Astrocyte (in vitro differentiated cells and primary cell): ENCODE measurements around the gene SPDYE3.
"Not testable (repeated sequence)": the region's sequence is repeated elsewhere in the genome, so short reads cannot be mapped to it uniquely, and the experiment has no call there.

Source experiments
- EZH2 ChIP-seq: IDR thresholded peaks from 2 replicates; pipeline ENCODE4 v1.6.1; 2012; ENCODE audit warnings: mild to moderate bottlenecking, low read length, inconsistent platforms; ENCODE audit not compliant: insufficient read depth
- TF ChIP-seq, protein P1 (sequence below): IDR thresholded peaks from 2 replicates; pipeline ENCODE4 v1.5.1; 2011; ENCODE audit warnings: low read depth, mild to moderate bottlenecking, inconsistent platforms, low read length, moderate library complexity; ENCODE audit not compliant: insufficient read depth

DNA sequence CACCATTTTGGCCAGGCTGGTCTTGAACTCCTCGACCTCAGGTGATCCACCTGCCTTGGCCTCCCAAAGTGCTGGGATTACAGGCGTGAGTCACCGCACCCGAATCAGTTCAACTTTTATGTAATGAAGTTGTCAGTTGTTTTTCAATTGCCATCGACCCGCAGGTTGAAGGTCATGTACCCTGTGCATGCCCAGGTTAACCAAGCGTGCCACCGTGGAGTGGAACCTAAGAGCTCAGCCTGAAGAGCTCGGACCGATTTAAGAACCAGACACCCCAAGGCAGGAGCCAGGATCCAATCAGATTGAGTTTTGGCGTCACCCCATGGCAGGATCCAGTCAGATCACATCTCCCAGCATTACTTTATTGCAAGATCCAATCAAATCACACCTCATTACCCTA, 19.4 kb downstream of the SPDYE3 start:
- TF ChIP-seq, protein P1, sequence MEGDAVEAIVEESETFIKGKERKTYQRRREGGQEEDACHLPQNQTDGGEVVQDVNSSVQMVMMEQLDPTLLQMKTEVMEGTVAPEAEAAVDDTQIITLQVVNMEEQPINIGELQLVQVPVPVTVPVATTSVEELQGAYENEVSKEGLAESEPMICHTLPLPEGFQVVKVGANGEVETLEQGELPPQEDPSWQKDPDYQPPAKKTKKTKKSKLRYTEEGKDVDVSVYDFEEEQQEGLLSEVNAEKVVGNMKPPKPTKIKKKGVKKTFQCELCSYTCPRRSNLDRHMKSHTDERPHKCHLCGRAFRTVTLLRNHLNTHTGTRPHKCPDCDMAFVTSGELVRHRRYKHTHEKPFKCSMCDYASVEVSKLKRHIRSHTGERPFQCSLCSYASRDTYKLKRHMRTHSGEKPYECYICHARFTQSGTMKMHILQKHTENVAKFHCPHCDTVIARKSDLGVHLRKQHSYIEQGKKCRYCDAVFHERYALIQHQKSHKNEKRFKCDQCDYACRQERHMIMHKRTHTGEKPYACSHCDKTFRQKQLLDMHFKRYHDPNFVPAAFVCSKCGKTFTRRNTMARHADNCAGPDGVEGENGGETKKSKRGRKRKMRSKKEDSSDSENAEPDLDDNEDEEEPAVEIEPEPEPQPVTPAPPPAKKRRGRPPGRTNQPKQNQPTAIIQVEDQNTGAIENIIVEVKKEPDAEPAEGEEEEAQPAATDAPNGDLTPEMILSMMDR = not testable (repeated sequence)
- not testable (repeated sequence) for TF ChIP-seq EZH2
